Kidney epithelial cell (primary cell): ENCODE data around the gene MEF2C. TPM values are rescaled to one million over a fixed set of nuclear protein-coding genes. Genes with fewer than 3 reads are reported as not detected.
A peak's percentile ranks its signal among the peaks of the same experiment; 100 is the strongest.

Source experiments
- DNase-seq: peaks from one replicate; pipeline ENCODE4 v3.0.0-alpha.2; 2010; ENCODE audit warnings: low read depth
- H3K27me3 ChIP-seq: 2 replicates; pipeline ENCODE4 v1.6.0; 2011; ENCODE audit warnings: low read length; ENCODE audit not compliant: control insufficient read depth, insufficient read depth
- H3K36me3 ChIP-seq: 2 replicates; pipeline ENCODE4 v1.5.1; 2011; ENCODE audit warnings: low read length; ENCODE audit not compliant: control insufficient read depth, insufficient read depth
- H3K4me3 ChIP-seq: 2 replicates; pipeline ENCODE4 v1.5.1; 2011; ENCODE audit warnings: low read depth, mild to moderate bottlenecking, control low read depth, low read length
- total RNA-seq: library from RNA; depleted of rRNA; stranded (reverse); fragments of >200 nt; gene quantifications from 2 replicates; pipeline ENCODE4 v1.2.3, GENCODE V29; 2015
- TF ChIP-seq, protein P1 (sequence below): IDR thresholded peaks from 2 replicates; pipeline ENCODE4 v1.5.1; 2011; ENCODE audit warnings: mild to moderate bottlenecking, moderate library complexity, low read length, control low read depth, inconsistent platforms; ENCODE audit not compliant: insufficient read depth, poor library complexity, severe bottlenecking

MEF2C gene
- total RNA-seq, 1 donor from 2014 or later, result 4.8 TPM

DNA sequence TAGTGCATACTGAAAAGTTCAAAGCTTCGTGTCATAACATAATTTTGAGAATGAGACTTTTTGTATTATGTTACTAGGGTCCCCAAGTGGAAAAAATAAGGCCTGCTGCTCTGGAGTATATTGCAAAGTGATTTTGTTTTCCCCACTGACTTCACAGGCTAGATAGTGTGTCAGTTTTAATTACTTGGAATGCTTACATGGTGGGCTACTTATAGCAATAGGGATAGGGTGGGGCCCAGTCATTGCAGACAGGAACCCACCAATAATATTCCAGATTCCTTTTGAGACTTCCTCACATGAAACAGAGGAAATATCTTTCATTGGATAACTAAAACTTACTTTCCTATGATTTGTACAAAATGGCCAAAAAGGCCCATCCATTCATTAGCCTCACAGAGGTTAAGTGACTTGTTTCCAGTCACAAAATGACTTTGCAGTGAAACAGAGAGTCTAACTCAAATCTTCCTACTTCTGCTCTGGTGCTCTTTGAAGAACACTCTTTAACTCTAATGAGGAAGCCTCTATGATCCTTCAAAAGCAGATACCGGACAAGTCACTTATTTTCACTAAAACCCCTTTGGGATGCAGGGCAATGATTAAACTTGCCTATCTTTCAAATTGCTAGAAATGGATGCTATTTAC, 16.2 kb upstream of the MEF2C start:
- no peak overlapping the region for H3K4me3 ChIP-seq
- TF ChIP-seq, protein P1, sequence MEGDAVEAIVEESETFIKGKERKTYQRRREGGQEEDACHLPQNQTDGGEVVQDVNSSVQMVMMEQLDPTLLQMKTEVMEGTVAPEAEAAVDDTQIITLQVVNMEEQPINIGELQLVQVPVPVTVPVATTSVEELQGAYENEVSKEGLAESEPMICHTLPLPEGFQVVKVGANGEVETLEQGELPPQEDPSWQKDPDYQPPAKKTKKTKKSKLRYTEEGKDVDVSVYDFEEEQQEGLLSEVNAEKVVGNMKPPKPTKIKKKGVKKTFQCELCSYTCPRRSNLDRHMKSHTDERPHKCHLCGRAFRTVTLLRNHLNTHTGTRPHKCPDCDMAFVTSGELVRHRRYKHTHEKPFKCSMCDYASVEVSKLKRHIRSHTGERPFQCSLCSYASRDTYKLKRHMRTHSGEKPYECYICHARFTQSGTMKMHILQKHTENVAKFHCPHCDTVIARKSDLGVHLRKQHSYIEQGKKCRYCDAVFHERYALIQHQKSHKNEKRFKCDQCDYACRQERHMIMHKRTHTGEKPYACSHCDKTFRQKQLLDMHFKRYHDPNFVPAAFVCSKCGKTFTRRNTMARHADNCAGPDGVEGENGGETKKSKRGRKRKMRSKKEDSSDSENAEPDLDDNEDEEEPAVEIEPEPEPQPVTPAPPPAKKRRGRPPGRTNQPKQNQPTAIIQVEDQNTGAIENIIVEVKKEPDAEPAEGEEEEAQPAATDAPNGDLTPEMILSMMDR, result no peak
- H3K36me3 ChIP-seq, result no peaks in the 10 kb centered on the region
- no peaks in the 10 kb centered on the region for H3K27me3 ChIP-seq
- no peak for DNase-seq

DNA sequence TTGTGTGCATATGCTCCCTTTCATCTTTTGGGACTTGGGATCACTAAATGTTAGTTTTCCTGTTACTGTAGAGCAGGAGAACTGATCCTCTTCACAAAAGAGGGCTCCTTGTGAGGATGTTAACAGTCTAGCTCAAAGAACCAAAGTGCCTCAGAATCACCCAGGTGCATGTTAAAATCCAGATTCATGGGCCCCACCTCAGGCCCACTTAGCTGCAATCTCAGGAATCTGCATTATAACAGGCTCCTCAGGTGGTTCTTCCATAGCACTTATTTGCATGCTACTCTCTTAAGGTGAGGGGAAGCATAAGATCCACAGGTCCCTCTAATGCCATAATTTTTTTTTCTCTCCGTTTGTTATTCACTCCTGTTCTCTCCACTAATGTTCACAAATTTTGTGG, 14.8 kb upstream of the MEF2C start:
- no peak for DNase-seq

DNA sequence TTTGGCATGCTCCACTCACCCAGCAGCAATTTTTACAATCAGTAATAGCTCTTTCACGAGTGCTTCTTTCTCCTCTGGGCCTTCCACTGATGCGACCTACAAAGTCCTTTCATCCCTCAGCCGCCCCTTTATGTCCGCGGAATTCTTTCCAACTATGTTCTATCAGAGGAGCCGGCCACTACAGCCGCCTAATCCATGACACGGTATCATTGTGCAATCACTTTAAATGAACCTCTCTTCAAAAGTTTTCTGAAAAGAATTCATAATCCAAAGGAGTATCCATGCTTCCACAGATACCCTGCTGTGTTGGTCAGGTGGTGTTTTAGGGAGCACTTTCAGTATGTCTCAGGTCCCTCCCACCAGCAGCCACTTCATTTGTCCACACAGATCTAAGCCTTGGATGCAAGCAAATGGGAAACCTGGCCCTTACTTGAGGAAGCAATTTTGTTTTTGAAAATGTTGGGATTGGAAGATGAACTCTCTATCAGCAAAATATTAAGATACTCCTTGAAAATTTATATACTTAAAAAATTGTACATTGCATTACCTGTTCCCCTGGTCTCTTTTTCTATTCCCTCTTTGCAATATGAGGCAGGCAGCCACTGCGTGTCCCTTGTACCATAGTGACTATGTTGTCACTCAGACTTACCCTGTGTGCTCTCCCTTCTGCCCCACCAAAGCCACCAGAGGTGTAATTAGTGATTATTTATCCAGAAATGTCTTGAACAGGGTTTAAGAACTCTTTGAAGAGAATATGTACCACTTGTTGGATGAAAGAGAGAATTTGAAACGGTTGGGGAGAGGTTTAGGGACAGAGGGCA, 12.9 kb upstream of the MEF2C start:
- H3K36me3 ChIP-seq, result no peaks in the 10 kb centered on the region
- no peaks in the 10 kb centered on the region for H3K27me3 ChIP-seq
- H3K4me3 ChIP-seq, result no peak overlapping the region
- no peak for DNase-seq
- TF ChIP-seq, protein P1, result no peak

More for the DNA sequence above, 14.8 kb upstream of the MEF2C start:
- Histone ChIP-seq H3K27me3 (no peaks in the 10 kb centered on the region), H3K4me3 (no peak overlapping the region), H3K36me3 (no peaks in the 10 kb centered on the region)
- TF ChIP-seq, protein P1, result no peak

DNA sequence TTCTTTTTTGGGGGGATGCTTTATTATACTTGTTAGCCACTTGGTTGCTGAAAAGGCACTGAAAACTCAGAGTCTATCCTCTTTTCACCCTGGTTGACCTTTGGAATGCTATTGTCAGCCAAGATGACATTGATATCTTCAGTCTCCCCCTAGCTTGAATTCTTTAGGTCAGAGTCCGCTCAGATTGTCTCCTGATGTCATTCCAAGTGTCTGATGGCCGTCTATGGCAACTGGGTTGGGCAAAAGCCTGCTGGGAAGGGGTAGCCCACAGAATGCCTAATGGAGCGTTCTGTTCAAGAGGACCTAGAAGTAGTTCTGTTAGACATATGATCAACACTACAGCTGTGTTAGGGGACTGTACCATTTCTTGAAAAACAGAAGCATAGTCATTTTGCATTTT, 9.7 kb upstream of the MEF2C start:
- H3K27me3 ChIP-seq, result no peaks in the 10 kb centered on the region
- DNase-seq, result no peak
- H3K4me3 ChIP-seq, result no peak overlapping the region
- TF ChIP-seq, protein P1, result no peak
- H3K36me3 ChIP-seq, result no peaks in the 10 kb centered on the region

DNA sequence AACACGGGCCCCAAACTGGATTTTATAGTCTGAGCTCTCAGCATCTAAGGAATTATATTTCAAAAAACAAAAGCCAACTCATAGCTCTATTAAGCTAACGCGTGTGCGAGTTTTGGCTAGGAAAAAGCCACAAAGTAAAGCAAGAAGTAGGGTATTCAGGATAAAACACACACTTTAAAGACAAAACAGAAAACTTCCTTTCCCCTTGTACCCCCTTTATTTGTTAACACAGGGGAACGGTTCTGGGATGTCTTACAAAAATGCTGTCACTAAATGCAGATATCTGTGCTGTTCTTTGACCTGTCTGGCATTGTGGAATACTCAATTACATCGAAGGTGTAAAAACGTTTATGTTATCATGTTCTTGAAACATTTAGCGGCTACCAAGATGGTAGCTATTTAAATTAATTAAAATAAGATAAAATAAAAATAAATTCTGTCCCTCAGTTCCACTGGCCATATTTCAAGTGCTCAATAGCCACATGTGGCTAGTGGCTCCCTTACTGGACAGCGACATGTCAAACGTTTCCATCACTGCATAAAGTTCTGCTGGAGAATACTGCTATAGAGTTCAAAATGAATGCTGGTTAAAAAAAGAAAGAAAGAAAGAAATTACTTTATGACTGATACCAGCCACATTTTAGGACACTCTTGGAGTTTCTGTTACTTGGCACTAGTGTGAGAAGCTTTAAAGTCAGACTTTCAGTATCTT, 7.2 kb upstream of the MEF2C start:
- H3K4me3 ChIP-seq, result peak overlapping the region; percentile 61
- H3K36me3 ChIP-seq, result no peaks in the 10 kb centered on the region
- TF ChIP-seq, protein P1, result no peak

More for the DNA sequence above, 7.2 kb upstream of the MEF2C start:
- no peaks in the 10 kb centered on the region for H3K27me3 ChIP-seq
- no peak for DNase-seq
